Fibroblast of skin of right quadriceps (primary cell): ENCODE results near the gene POP4.

Source experiments
- DNase-seq: peaks from one replicate; pipeline ENCODE4 v3.0.0-alpha.2; 2013

Gene POP4

DNA sequence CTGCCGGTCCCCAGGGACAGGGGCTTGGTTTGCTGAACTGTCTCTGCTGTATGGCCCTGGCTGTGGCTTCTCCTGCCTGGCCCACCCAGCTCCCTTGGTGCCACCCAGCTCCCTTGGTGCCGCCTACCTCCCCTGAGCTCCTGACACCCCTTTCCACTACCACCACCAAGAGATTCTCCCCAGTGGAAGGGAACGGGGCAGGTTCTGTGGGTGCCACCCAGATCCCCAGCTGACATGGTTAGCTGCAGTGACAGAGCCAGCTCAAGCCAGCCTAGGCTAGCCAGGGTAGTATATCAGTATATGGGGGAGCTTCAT lies 28.5 kb upstream of the POP4 start:
- DNase-seq, result no peak

DNA sequence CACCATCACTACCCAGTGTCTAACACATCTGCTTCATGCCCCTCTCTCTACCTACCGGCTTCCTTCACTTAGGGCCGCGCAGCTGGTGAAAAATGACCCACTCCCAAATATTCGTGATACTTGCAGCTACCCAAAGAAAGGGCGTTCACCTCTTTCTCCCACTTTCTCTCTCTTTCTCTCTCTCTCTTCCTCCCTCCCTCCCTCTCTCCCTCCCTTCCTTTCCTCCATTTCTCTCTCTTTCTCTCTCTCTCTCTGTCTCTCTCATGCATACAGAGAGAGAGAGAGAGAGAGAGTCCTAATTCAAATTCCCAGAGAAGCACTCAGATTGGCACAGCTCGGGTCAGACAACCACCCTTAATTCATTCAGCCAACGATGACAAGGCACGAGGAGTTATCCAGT lies 27.7 kb upstream of the POP4 start:
- DNase-seq, result no peak

DNA sequence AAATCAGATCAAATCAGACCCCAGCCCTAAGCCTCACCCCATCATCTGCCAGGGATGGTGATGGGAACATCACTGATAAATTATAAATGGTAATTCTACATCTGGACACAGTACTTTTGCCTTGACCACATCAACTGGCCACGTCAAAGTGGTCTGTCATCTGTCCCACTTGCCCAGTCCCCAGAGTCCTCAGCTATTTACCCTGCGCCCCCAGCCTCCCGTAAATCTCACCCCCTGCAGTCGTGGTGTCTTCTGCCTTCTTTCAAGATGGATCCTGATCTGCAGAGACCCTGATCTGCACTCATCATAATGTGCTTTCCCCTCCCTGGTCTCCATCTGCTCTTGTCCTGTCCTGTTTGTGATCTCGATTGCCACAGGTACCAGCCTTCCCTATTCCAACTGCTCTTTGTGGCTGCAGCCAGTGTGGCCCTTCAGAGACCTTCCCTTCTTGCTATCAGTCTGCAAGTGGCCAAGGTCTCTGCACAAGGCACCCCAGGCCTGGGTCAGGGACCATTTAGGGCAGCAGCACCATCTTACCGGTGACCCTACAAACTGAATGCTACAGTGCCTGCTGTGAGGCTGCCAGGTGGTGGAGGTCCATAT lies 26.7 kb upstream of the POP4 start:
- no peak for DNase-seq

DNA sequence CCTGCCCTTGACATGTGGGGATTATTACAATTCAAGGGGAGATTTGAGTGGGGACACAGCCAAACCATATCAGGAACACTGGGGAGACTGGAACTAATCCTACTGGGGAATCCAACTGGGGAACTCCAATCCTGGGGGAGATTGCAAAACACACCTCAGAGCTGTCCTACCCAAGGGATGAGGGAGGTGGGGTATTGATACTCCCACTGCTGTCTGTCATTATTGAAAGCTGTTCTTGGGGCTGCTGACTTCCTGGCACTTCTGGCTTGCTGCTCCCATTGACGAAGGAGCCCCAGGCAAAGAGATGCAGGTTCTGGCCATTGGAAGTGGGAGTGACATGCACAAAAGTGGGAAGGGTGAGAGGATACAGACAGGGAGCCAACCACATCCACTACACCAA lies 24.7 kb upstream of the POP4 start:
- no peak for DNase-seq

DNA sequence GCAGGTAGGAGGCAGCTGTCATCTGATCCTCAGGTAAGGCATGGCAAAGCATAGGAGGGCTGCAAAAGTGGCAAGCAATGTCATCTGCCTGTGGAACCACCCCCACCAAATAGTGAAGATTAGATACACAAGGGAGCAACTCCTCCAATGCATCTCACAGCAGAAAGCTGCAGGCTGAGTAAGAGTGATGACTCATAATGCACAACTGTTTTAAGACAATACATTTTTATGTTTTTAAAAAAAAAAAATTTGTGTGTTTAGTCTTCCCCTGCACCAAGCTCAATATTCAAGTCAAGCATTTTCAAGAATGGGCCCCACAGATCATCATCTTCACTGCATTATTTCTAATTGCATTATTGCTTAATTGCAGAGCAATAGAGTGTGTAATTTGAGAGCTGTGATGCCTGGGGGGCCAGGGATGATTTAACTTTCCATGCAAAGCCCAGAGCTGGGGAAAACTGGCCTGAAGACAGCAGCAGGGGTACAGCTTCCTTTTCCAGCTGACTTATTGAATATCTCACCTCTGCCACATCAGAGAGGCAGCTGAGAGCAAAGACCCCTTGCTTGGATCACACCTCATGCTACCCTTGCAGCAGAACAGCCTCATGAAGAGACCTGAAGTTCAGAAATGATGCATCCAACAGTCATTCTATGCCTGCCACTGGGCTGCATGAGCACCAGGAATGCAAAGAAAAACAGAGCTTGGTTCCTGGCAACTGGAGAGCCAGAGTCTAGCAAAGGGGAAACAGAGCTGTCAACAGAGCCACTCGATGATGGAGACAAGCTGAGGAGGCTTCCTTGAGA lies 22.7 kb upstream of the POP4 start:
- peak; percentile 57 for DNase-seq

DNA sequence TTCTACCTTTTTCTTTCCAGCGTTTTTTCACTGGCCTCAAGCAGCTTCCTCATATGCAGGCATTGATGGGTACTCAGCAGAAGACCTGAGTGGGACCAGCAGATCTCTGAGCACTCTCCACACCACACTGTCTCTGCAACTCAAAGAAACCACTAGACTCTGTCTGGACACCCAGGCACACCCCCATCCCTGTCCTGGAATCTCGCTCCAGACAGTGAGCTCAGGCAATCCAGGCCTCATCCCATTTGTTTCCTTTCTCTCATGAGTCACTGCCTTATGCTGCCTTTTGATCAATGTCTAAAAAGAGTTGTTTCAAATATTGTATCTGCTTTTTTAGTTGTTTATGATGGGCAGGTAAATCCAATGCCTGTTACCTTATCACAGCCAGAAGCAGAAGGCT lies 19.7 kb upstream of the POP4 start:
- DNase-seq, result peak; percentile 20

DNA sequence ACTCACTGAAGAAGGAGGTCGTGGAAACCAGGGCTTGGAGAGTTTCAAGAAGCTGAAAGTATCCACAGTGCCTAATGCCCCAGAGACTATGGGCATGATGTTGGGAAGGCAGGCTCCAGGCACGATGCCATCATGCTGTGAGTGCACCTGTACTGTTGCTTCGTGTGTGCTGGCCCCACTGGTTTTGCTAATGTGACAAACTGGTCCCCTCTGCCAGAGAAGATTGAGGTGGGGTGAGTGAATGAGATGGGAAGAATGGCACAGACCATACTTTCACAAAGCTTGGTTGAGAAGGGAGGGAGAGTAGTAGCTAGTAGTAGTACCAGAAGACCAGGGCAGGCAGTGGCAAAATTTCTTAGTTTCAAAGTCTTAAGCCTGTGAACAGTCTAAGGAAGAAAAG lies 19.0 kb upstream of the POP4 start:
- DNase-seq, result no peak

DNA sequence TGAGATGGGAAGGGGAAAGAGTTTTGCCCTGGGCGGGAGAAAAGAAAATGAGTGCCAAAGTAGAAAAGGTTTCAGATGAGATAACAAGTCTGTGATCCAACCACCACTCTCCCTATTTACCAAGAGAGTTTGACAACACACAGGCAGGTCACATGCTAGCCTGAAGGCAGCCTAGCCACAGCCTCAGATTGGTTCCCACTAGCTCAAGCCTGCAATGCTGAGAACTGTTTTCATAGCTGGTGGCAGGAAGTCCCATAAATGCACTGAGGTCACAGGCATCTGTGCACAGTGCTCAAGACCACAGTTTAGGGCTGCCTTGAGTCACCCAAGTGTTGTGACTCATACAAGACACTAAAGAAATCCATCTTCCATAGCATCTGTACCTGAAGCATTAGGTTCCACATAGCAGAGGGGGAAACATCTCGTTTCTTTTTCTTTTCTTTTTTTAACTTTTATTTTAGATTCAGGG lies 18.5 kb upstream of the POP4 start:
- peak; percentile 65 for DNase-seq

DNA sequence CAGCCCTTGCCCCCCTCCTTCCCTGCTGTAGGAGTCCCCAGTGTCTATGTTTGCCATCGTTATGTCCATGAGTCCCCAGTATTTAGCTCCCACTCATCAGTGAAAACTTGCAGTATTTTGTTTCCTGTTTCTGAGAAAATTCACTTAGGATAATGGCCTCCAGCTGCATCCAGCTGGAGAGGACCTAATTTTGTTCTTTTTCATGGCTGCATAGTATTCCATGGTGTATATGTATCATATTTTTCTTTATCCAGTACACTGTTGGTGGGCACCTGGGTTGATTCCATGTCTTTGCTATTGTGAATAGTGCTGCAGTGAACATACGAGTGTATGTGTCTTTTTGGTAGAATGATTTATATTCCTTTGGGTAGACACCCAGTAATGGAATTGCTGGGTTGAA lies 18.0 kb upstream of the POP4 start:
- DNase-seq, result no peak

DNA sequence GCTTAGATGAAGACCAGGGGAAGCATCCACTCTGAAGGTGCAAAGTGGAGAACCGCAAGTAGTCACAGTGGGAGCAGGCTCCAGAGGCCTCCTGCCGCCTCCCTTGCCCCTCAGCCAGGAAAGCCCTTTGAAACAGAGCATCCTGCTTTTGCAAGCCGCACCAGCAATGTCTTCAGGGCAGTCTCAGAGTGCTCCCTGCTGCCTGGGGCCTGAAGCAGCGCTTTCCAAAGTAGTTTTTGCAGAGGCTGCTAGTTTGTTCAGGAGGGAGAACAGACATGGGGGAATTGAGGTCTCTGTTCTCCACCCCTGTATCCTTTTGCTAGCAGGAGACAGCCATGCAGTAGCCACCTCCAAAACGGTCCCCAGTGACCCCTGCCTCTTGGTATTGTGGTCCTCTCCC lies 15.8 kb upstream of the POP4 start:
- DNase-seq, result no peak

DNA sequence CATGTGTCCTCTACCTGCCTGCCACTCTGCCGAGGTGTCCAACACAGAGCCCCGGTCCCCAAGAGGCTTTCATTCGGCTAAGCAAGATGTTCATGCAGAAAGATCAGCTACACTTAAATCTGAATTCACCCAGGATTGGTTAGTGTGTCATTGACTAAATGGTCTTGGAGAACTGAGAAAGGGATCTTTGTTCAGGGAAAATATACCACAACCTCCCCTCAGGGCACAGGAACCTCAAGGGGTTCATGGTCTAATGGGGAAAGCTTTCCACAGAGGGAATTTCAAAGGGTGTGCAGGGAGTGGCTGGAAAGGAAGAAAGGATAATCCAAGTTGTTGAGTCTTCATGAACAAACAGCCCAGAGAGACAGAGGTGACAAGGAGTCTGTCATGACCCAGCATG lies 14.4 kb upstream of the POP4 start:
- DNase-seq, result no peak

DNA sequence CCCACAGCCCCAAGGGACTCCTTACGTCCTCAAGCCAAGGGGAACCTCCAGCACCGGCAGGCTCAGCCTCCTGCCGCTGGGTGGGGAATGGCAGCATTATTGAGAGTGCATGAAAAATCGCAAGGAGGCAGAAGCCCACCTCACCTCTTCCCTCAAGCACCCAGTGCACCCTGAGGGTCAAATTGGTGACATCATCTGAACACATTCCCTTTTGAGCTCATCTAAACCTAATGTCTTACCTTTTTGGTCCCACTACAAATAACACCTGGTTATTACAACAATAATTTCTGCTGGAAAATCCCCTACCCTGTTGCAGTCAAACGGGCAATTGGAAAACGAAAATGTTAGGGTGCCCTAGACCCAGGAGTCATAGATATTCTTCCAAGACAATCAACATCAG lies 12.2 kb upstream of the POP4 start:
- DNase-seq, result no peak

DNA sequence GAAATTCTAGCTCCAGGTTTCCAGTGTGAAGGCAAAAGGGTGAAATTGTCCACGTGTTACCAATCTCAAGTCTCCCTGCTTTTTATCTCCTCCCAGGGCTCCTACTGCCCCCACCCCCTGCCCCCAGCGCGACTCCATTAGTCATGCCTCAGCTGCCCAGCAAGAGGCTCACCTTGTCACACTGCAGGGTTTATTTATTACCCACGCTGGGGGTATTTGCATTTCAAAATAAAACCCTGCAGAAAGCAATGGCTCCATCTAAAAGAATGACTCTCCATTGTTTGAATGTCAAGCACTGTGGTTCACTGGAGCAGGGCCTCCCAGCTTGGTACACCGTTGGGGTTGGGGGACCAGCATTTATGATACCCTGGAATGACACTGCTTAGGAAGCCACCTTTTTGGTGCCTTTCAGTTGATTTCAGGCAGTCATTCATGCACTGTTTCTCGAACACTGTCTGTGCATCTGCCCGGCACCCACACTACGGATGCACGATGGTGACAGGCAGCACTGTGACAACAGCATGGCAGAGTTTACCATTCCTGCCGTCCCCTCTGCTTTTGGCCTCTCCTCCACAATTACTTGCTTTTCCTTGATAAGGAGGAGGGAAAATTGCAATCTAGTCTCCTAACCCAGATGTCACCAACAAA lies 9.9 kb upstream of the POP4 start:
- peak; percentile 9 for DNase-seq

DNA sequence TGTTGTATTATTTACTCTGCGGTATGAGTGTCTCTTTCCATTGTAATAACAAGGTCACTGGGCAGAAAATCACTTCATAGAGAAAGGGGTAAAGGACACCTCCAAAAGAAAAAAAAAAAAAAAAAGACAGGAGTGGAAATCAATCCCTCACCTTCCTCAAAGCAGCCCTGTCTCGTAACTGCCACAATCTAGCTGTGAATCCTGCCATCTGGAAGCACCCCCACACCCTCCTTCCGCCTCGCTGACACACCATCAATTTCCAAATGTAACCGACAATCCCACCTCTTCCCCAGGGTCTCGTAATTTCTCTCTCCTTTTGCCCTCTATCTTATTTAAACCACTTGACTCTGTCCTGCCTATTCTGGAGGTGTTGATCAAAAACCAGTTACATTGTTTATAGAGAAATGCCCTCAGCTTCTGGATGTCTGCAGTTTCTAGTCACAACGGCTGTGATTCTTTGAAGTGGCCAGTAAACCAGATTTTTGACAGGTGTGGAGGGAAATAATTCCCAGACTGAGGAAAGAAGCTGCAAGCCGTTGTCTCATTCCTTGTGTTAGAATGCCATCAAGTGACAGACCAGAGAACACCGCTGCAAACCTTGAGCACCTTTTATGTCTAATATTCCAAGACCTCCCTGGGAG lies 9.1 kb upstream of the POP4 start:
- DNase-seq, result peak; percentile 27

DNA sequence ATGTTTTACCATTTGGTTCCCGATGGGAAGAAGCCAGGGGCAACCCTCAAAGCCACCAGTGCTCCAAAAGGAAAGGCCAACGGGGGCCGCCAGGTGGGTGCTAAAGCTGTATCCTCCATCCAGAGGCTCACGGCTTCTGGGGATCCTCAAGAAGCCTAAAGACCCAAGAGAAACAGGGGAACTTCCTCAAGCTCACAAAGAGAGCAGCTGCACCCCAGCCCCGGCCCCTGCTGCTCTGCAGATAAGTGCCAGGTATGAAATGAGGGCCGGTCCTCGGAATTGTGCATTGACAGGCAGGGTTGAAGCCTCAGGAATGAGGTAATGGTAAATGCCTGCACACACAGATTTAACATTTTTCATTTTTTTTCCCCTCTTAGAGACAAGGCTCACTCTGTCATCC lies 8.0 kb upstream of the POP4 start:
- DNase-seq, result no peak

DNA sequence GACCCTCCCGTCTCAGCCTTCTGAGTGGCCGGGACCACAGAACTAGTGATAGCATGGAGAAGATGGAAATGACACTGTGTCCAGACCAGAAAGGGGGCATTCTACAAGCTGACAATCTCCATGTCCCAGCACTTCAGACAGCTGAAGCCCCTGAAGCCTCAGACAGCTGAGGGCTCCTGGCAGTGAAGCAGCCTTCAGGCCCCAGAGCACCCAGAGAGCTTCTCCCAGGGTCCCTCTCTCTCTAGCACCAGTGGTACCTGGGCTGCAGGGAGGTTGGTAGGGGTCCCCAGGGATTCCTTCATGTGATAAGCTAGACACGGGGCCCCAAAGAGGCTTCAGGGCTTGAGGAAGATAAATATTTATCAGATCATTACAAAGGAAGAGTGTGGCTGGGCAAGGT lies 7.6 kb upstream of the POP4 start:
- no peak for DNase-seq

DNA sequence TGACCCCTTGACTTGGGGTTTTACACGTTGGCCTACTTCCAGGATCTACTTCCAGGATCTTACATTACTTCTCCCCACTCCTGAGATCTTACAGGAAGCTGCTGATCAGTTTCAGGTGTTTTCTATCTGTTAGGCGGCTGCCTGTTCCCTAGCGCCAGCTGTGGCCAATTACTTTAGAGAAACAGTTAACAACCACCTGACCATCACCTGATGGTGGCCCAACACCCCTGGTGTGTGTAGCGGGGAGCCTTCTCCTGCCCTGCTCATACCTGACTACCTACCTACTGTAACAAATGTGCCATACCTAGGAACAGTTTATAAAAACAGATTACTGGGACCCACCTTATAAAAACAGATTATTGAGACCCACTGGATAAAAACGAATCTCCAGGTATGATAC lies 2.8 kb upstream of the POP4 start:
- DNase-seq, result no peak

DNA sequence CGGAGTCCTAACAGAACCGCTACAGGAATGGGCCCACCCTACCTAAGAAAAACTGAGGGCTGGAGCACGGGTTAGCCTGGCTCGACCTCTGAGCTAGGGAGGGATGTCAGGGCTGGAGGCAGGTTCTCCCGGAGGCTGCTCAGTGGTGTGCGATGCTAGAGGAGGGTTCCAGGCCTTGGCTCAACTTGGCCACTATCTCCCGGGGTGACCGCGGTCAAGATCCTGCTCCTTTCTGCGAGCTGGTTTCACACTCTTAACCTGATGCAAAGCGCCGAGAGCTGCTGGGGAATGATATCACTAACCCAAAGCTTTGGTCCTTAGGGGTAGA lies 301 bp downstream of the POP4 start:
- DNase-seq, result no peak

DNA sequence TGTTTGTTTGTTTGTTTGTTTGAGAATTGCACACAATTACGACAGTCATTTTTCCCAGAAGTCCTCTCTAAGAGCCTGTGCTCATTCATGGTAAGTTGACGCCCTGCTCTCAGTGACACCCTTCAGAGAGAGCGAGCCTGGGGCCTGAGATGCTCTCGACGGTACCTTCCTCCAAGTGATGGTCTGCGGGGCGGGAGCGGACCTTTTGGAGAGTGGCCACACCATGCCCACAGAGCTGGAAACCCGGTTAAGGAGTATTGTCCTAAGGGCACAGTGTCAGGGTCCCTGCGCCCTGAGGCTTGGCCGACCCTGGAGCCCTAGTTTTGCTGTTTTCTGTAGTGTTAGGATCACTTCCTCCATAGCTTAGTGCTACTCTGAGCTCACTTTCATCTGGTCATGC lies 3.6 kb downstream of the POP4 start:
- DNase-seq, result no peak

DNA sequence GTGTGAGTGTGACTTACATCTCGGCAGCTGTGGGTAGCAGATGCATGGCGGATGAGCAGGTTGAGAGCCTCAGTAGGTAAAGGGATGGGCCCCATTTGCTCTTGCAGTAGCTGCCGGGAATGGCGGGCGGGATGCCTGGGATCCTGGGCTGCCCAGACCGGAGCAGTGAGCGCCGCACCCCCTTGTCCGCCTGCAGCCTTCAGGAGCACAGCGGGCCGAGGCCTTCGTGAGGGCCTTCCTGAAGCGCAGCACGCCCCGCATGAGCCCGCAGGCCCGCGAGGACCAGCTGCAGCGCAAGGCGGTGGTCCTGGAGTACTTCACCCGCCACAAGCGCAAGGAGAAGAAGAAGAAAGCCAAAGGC lies 4.1 kb downstream of the POP4 start:
- no peak for DNase-seq

DNA sequence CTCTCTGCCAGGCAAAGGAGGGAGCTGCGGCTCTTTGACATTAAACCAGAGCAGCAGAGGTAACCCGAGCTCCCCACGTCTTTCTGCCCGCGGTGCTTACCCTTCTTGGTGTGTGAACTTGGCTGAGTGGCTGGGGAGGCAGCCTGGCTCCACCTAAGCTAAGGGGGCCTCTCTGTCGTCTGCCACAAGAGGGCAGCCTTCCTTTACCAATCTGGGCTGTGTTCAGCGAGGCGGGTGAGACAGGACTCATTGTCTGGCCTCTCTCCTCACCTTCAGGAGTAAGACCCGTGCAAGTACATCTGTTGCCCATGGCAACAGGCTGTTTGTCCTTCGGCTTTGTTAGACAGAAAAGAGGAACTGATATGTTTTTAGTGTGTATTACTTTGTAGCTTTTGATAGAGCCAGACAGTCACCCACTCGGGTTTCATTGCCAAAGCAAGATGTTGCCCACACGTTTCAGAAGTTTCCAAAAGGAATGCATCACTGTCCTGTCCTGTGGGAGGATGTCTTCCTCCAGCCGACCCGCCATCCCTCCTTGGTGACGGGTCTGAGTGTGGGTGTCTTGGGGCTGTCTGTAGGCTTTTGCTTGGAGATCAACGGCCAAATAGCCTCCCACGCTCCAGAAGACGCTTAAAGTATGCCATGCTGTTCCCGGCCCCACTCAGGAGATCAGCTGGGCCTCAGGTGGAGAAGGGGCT lies 4.6 kb downstream of the POP4 start:
- peak; percentile 69 for DNase-seq

DNA sequence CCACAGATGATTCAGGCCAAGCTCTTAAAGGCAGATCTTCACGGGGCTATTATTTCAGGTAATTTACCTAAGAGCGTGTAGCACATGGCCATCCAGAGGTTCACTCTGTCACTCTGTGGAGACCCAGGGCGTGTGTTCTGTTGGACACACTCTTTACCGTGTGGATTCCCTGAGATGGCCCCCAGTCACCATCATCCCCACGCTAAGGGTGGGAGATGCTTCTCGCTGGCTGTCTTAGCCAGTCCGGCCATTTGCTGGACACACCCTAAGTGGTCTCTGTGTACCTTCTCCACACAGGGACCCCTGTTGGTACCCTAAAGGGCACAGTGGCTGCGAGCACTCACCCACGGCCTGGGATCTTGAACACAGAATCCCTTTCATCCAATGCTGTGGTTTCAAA lies 6.0 kb downstream of the POP4 start:
- no peak for DNase-seq

DNA sequence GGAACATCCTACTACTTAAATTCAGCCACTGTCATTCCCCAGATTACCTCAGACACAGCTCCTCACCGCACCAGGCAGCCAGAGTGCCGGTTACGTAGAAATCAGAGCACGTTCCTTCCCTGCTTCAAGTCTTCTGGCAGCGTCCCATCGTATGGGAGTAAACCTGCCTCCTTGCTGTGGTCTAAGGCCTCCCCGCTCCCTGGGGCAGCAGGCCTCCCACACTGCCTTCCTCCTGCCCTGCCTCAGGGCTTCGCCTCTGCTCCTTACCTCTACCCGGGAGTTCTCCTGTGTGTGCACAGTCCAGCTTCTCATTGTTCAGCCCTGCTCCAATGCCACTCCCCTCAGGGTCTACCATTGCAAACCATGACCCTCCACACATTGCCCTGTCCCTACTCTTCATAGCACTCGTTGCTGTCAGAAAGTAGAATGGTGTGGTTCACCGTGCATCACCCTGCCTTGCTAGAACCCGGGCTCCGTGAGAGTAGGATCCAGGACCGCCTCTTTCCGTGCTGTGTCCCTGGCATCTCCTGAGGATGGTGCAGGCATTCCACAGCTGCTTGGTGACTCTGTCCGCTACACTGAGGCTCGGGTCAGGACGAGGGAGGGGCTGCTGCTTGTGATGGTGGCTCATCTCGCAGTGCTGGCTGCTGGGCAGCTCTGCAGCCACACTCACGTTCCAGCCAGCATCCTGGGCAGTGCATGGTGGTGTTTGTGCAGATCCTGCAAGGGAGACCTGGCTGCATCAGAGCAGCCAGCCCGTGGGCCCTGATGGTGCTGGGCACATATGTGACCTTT lies 6.9 kb downstream of the POP4 start:
- DNase-seq, result no peak
